CD4-positive, alpha-beta T cell treated with Interleukin-17A for 4 hours (primary cell): ENCODE measurements around the gene CDK13.
A peak's percentile ranks its signal among the peaks of the same experiment; 100 is the strongest.

Experiments used
- DNase-seq: peaks from one replicate; pipeline ENCODE4 v3.0.0-alpha.2; 2020; ENCODE audit warnings: mixed read lengths

CDK13 gene

DNA sequence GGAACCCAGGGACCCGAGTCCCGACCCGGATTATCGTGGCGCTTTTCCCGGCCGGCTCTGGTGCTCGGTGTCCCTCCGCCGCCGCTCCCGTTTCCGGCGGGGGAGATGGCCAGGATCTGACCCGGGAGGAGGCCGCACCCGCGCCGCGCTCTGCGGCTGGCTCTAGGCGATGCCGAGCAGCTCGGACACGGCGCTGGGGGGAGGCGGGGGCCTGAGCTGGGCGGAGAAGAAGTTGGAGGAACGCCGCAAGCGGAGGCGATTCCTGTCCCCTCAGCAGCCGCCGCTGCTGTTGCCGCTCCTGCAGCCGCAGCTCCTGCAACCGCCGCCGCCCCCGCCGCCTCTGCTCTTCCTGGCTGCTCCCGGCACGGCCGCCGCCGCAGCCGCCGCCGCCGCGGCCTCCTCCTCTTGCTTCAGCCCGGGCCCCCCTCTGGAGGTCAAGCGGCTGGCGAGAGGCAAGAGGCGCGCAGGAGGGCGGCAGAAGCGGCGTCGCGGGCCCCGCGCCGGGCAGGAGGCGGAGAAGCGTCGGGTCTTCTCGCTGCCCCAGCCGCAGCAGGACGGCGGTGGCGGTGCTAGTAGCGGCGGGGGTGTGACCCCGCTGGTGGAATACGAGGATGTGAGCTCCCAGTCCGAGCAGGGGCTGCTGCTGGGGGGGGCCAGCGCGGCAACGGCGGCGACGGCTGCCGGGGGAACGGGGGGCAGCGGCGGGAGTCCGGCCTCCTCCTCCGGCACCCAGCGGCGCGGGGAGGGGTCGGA, 593 bp downstream of the CDK13 start:
- peak; percentile 59 for DNase-seq

DNA sequence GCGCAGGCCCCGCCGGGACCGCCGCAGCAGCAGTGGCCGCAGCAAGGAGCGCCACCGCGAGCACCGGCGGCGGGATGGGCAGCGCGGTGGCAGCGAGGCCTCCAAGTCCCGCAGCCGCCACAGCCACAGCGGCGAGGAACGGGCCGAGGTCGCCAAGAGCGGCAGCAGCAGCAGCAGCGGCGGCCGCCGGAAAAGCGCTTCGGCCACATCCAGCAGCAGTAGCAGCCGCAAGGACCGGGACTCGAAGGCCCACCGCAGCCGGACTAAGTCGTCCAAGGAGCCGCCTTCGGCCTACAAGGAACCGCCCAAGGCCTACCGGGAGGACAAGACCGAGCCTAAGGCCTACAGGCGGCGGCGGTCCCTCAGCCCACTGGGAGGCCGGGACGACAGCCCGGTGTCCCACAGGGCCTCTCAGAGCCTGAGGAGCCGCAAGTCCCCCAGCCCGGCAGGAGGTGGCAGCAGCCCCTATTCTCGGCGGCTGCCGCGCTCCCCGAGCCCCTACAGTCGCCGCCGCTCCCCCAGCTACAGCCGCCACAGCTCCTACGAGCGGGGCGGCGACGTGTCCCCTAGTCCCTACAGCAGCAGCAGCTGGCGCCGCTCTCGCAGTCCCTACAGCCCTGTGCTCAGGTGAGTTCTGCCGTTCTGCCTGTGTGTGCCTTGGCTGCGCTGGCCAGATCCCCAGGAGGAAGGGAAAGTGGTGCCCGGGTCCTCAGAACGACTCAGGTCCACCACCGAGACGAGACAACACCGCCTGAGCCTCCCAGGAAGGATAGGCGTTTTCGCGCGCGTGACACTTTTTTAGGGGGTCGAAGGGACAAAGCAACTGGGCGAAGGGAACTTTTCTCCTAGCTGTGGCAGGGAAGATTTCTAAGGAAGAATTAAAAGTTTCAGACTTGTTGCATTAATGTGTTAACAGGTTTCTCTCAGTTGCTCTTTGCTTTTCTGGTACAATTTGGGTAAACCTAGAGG, 1.5 kb downstream of the CDK13 start:
- DNase-seq, result peak; percentile 74

GRCh38 chr7:39952374-39952773, 2.3 kb downstream of the CDK13 start:
- no peak for DNase-seq

GRCh38 chr7:39952803-39953202, 2.7 kb downstream of the CDK13 start:
- no peak for DNase-seq

- DNase-seq, result no peak
Measured at GRCh38 chr7:39954694-39955093, 4.6 kb downstream of the CDK13 start.

GRCh38 chr7:39958038-39958437, 8.0 kb downstream of the CDK13 start:
- DNase-seq, result no peak

- DNase-seq, result no peak
Measured at GRCh38 chr7:39967406-39968161, 17.5 kb downstream of the CDK13 start.

- no peak for DNase-seq
Measured at GRCh38 chr7:39969431-39969830, 19.4 kb downstream of the CDK13 start.

DNA sequence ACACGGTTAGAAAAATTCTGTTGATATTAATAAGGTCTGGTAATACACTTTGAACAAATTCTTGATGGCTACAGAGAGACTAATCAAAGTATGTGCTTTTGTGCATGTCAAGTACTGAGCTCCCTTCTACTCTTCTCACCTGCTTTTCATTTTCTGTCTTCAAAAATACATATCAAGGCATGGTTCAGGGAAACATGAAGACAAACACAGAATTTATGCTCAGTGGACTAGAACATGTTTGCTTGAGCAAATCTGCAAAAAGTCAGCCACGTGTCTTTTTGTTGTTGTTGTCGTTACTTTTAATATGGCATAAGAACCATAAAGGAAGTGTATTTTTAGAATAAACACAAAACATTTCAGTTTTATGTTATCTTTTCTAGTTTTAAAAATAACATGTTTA, 21.9 kb downstream of the CDK13 start:
- no peak for DNase-seq

DNA sequence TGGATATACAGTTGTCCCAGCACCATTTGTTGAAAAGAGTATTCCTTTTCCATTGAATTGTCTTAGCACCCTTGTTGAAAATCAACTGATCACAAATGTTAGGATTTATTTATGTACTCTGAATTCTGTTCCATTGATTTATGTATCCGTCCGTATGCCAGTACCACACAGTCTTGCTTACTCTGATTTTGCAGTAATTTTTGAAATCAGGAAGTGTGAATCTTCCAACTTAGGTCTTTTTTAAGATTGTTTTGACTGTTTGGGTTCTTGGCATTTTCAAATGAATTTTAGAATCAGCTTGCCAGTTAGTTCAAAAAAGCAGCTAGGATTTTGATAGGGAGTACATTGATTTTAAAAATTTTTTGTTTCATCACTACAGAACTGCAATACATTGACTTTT, 23.7 kb downstream of the CDK13 start:
- no peak for DNase-seq

DNA sequence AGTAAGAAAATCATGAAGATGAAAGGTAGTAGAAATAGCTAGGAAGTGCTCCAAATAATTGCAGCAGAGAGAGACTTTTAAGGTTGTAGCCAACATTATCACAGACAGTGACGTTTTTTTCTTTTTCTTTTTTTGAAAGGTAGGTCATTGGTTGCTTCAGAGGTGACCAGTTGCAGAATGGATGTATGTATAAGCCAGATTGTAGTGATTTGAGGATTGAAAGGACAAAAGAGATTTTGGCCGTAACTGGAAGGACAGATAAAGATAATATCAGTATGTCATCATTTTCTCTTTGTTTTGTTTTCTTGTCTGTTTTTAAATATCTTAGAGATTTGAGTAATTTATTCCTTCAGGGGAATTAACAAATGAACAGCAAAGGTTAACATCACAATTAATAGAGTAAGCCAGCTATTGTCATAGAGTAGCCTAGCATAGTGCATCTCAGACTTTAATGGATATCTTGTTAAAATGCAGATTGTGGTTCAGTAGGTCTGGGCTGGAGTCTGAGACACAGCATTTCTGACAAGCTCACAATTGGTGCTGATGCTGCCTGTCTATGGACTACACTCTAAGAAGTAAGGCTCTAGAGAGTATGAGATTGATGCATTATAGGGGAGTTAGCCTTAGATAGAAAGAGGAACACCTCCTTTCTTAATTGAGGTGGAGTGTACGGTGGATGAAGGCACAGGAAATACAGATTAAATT, 28.3 kb downstream of the CDK13 start:
- no peak for DNase-seq

- DNase-seq, result peak; percentile 41
Measured at GRCh38 chr7:39979406-39980073, 29.5 kb downstream of the CDK13 start.

DNA sequence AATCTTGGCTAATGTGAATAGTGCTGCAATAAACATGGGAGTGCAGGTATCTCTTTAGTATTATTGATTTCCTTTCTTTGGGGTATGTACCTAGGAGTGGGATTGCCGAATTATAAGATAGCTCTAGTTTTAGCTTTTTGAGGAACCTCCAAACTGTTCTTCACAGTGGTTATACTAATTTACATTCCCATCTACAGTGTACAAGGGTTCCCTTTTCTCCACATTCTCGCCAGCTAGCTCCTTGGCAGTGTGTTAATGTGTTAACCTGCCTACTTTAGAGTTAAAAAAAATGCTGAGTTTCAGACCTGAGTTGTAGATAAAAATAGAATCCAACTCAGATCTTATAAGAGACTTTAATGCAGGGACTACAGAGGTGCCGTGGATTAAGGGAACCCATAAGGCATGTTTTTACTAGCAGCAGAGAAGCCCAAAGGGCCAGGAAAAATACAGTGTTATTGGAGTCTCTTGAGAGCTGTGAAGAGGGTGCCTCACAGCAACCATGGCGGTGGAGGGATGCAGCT, 35.4 kb downstream of the CDK13 start:
- DNase-seq, result no peak

- DNase-seq, result peak; percentile 34
Measured at GRCh38 chr7:39987641-39988347, 37.7 kb downstream of the CDK13 start.

DNA sequence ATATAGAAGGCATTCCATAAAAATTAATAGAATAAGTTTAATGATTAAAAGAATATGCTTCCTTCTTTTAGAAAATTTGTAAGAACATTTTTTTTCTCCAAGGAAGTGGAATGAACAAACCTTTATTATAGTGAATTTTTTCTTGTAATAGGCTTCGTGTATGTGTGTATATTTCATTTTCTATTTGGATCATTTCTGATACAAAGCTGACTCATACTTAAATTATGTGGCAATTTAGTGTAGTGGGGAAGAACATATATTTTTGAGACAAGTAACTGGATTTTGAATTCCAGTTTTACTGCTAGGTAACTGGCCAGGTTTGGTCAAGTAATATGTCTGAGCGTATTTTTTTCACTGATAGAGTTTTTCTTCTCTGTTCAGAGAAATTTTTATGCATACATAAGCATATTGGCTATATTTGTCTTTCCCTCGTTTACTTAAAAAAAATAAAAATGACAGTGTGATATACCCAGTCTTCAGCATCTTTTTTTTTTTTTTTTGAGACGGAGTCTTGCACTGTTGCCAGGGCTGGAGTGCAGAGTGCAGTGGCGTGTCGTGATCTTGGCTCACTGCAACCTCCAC, 50.8 kb downstream of the CDK13 start:
- no peak for DNase-seq

GRCh38 chr7:40001649-40002048, 51.6 kb downstream of the CDK13 start:
- DNase-seq, result no peak

DNA sequence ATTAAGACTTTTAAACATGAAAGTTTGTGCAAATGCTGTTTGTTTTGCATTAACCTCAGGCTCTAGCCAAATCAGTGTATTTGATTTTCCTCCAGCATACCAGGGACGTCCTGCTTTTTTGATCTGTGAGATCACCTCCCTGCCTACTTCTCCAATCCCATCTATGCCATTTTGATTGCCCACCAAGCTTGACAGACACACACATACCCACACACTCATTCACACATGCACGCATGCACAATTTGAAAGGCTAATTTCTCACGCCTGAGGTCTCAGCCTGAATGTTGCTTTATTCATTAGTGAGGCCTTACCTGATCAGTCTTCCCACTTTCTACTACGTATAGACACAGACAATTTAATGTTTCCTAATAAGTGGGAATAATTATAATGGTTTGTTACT, 53.5 kb downstream of the CDK13 start:
- no peak for DNase-seq

GRCh38 chr7:40008223-40008815, 58.3 kb downstream of the CDK13 start:
- no peak for DNase-seq

DNA sequence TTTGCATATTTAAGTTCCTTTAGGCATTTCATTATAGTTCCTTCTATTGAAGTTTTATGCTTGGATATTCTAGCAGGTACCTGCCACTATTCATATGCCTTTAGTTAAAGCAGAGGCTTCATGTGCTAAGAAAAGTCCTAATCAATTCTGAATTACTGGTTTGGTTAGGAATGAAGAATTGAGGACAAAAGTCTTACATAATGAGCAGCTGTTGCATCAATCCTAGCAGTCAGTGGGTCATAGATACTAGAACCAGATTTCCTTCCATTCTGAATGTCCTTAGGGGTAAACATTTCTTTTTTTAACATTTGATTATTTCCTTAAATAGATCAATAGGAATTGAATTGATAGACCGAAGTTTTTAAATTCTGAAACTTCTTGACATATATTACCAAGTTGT, 59.2 kb downstream of the CDK13 start:
- DNase-seq, result no peak

- no peak for DNase-seq
Measured at GRCh38 chr7:40014376-40014775, 64.3 kb downstream of the CDK13 start.
